Lung (tissue), 12 donors: ENCODE measurements around the gene REXO2. TPM values are rescaled to one million over a fixed set of nuclear protein-coding genes. Genes with fewer than 3 reads are reported as not detected.

ENCODE experiments used
- ATAC-seq: fragments of 200-7000 bp; cut with Tn5 transposase; one replicate; pipeline ENCODE4 v1.9.1; 2020; ENCODE audit warnings: moderate number of reproducible peaks; ENCODE audit not compliant: insufficient read depth, low FRiP score
- DNase-seq, 3 donors: peaks; one replicate each; pipeline ENCODE4 v3.0.0-alpha.2; 2013 to 2017
- H3K27ac ChIP-seq, 2 donors: one replicate each; pipeline ENCODE4 v1.5.1; 2013; ENCODE audit warnings: mild to moderate bottlenecking in 2 of 2, moderate library complexity in 2 of 2, control low read depth in 1 of 2, inconsistent platforms in 1 of 2, low read depth in 1 of 2, low read length in 1 of 2
- H3K27me3 ChIP-seq, 3 donors: one replicate each; pipeline ENCODE4 v1.5.1; 2013; ENCODE audit warnings: low read length in 2 of 3; ENCODE audit not compliant: control insufficient read depth in 3 of 3, insufficient read depth in 3 of 3
- H3K36me3 ChIP-seq, 4 donors: one replicate each; pipeline ENCODE4 v1.5.1; 2013; ENCODE audit warnings: low read length in 4 of 4, mild to moderate bottlenecking in 1 of 4, moderate library complexity in 1 of 4; ENCODE audit not compliant: control insufficient read depth in 4 of 4, insufficient read depth in 4 of 4
- H3K4me1 ChIP-seq, 5 donors: one replicate each; pipeline ENCODE4 v1.5.1; 2013; ENCODE audit warnings: low read length in 5 of 5, mild to moderate bottlenecking in 2 of 5, moderate library complexity in 1 of 5; ENCODE audit not compliant: control insufficient read depth in 5 of 5, insufficient read depth in 5 of 5
- H3K4me3 ChIP-seq: one replicate; pipeline ENCODE4 v1.5.1; 2013; ENCODE audit warnings: mild to moderate bottlenecking, control low read depth, moderate library complexity
- H3K9ac ChIP-seq, 2 donors: one replicate each; pipeline ENCODE4 v1.5.1; 2013; ENCODE audit warnings: low read length in 2 of 2, control low read depth in 1 of 2; ENCODE audit not compliant: insufficient read depth in 1 of 2
- H3K9me3 ChIP-seq, 4 donors: one replicate each; pipeline ENCODE4 v1.5.1; 2013; ENCODE audit warnings: low read length in 3 of 4, mild to moderate bottlenecking in 1 of 4, moderate library complexity in 1 of 4; ENCODE audit not compliant: control insufficient read depth in 4 of 4, insufficient read depth in 3 of 4
- WGBS, 2 donors: extraction: QIAGEN DNeasy Blood & Tissue Kit; methylation state at CpG; one replicate each; pipeline ENCODE4 v1.1.7; 2013; 5-methylcytosine and 5-hydroxymethylcytosine counted together
- polyA plus RNA-seq, 2 donors: library from polyadenylated mRNA; stranded (reverse); fragments of 200-250 nt; gene quantifications; one replicate each; pipeline ENCODE4 v1.2.1, GENCODE V29; 2013
- total RNA-seq, 2 donors: library from RNA; depleted of rRNA in 1 of 2; stranded (reverse); fragments of >200 nt in 1 of 2; gene quantifications; one replicate each; pipeline ENCODE4 v1.2.1, GENCODE V29; 2014 to 2021
- TF ChIP-seq, protein P1 (sequence below): IDR thresholded peaks from 2 replicates; pipeline ENCODE4 v1.5.1; 2012; ENCODE audit warnings: mild to moderate bottlenecking; ENCODE audit errors: control extremely low read depth, extremely low read depth
- donor health status: control.
- donor health status: control.
- donor health status: Bipolar disorder and iron deficiency.
- donor health status: healthy.
- donor health status: DM: yes; HTN: yes; CAD: no.

REXO2 gene
- total and polyA plus RNA-seq, 4 donors, result 57.1 to 83.2 (median 67.8) TPM

DNA sequence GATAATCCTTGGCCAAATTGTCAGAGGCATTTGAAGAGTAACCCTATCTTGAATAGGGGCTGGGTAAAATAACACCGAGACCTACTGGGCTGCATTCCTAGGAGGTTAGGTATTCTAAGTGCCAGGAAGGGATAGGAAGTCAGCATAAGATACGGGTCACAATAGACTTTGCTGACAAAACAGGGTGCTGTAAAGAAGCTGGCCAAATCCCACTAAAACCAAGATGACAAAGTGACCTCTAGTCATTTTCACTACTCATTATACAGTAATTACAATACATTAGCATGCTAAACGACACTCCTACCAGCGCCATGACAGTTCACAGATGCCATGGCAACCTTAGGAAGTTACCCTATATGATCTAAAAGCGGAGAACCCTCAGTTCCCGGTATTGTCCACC, 964 bp upstream of the REXO2 start:
- Histone ChIP-seq H3K27ac (peak overlapping the region; percentile 4 to 48), H3K4me1 (peaks cover 0 to 14% (median 9%) of the 10 kb centered on the region in 5 donors), H3K36me3 (no peaks in the 10 kb centered on the region), H3K4me3 (no peak overlapping the region), H3K9me3 (no peaks in the 10 kb centered on the region), H3K27me3 (no peaks in the 10 kb centered on the region), H3K9ac (no peak overlapping the region)
- 61 to 79% methylated on average over 6 of the region's 6 CpGs for WGBS, 2 donors
- DNase-seq, result peak; percentile 18 to 46 (median 31)
- no peak for ATAC-seq
- TF ChIP-seq, protein P1, sequence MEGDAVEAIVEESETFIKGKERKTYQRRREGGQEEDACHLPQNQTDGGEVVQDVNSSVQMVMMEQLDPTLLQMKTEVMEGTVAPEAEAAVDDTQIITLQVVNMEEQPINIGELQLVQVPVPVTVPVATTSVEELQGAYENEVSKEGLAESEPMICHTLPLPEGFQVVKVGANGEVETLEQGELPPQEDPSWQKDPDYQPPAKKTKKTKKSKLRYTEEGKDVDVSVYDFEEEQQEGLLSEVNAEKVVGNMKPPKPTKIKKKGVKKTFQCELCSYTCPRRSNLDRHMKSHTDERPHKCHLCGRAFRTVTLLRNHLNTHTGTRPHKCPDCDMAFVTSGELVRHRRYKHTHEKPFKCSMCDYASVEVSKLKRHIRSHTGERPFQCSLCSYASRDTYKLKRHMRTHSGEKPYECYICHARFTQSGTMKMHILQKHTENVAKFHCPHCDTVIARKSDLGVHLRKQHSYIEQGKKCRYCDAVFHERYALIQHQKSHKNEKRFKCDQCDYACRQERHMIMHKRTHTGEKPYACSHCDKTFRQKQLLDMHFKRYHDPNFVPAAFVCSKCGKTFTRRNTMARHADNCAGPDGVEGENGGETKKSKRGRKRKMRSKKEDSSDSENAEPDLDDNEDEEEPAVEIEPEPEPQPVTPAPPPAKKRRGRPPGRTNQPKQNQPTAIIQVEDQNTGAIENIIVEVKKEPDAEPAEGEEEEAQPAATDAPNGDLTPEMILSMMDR, result no peak

DNA sequence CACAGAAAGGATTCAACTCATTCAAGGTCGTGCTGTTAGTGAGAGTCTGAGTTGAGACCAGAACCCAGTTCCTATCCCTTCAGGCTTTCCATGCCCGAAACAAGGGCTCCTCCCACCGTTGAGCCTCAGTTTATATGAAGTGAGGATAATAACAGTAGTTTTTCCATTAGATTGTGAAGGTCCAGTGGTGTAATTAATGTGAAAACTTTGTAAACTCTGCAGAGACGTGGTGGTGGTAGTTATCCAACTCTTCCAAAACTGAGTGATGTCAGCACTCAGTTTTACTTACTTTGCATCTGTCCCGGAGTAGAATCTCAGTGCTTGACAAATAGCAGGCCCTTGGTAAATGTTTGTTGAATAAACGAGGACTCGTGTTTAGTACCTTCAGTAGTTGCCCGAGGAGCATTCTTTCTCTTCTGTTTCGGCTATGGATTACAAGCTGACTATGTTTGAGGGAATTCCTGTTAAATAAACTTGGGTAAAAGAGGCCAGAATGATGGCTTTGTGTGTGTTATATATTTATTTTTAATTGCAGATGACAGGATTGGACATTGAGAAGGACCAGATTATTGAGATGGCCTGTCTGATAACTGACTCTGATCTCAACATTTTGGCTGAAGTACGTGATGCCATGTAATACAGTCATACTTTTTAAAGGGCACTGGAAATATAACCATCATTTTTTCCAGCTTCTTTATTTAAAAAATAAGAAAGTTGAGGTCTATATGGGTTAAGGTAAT, 1.0 kb downstream of the REXO2 start:
- WGBS, 2 donors, result 18 to 35% methylated on average over 10 of the region's 10 CpGs
- Histone ChIP-seq H3K9me3 (no peaks in the 10 kb centered on the region), H3K27me3 (no peaks in the 10 kb centered on the region), H3K9ac (peak overlapping the region; percentile 18 to 60), H3K36me3 (peaks cover 0 to 7% (median 3%) of the 10 kb centered on the region in 4 donors), H3K4me1 (peaks cover 0 to 14% (median 10%) of the 10 kb centered on the region in 5 donors), H3K27ac (peak overlapping the region; percentile 87 to 91), H3K4me3 (peak overlapping the region; percentile 99)
- ATAC-seq (no peak), DNase-seq (peak in 1 of 3 donors; percentile 34)
- TF ChIP-seq, protein P1, result no peak

DNA sequence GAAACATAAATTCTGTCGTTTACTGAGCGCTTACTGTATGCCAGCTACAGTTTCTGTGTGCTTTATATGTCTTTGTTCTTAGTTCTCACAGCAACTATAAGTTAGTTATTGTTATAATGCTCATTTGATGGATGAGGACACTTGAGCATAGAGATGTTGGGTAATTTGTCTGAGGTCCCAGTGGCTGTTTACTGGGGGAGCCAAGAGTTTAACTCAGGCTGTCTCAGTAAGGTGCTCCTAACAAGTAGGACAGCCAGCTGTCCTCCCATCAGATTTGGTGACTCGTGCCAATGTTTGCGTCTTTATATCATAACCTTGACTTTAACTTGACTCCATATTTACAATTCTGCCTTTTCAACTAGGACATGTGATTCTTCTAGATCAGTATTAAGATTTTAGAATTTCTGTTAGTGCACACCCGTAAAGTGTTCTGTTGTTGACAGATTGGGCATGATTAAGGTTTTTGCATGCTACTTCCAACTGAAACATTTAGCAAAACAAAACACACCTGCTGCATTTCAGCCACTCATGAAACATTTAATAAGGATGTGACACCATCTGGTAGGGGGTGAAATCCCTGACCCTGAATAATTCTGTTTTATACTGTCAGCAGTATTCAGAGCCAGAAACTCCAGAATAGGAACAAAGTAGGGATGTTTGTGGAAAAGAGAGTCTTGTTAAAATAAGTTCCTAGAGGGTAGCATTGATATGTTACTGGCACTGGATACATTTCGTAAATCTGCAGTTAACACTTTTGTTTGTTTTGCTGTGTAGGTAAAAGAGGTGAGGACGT, 1.9 kb downstream of the REXO2 start:
- DNase-seq (peak in 2 of 3 donors; percentile 19 to 21), ATAC-seq (no peak)
- H3K4me1 ChIP-seq, result peaks cover 0 to 14% (median 10%) of the 10 kb centered on the region in 5 donors
- no peak overlapping the region for H3K9ac ChIP-seq
- no peak overlapping the region for H3K4me3 ChIP-seq
- H3K9me3 ChIP-seq, result no peaks in the 10 kb centered on the region
- peak overlapping the region in 1 of 2 donors; percentile 91 for H3K27ac ChIP-seq
- TF ChIP-seq, protein P1, result no peak
- 81 to 86% methylated on average over 7 of the region's 7 CpGs for WGBS, 2 donors
- no peaks in the 10 kb centered on the region for H3K27me3 ChIP-seq
- peaks cover 0 to 9% (median 4%) of the 10 kb centered on the region in 4 donors for H3K36me3 ChIP-seq
